Stimulated activated CD8-positive, alpha-beta memory T cell treated with anti-CD3 and anti-CD28 coated beads, Interleukin-7, amount 100 ng/mL, for 24 hours (primary cell): ENCODE data around the gene KRTAP10-3.

ENCODE experiments used
- DNase-seq: peaks from one replicate; pipeline ENCODE4 v3.0.0-alpha.2; 2020; ENCODE audit warnings: low read depth

Gene KRTAP10-3

DNA sequence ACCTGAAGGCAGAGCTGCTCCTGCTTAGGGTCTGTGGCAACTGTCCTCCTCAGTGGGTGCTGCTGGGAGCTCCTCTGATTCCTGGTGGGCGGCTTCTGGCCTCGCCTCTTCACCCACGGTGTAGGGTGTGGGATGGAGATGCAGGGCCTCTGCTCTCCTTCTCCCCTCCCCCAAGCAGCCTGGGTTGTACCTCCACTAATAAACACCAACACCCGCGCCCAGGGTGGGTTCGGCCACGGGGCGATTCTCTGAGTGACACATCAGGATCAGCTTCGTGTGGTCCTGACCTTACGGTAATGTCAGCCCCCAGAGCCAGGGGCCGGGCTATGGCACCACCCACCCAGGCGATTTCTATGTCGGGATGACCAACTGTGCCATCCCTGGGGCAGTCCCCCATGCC, 42.3 kb downstream of the KRTAP10-3 start:
- no peak for DNase-seq

DNA sequence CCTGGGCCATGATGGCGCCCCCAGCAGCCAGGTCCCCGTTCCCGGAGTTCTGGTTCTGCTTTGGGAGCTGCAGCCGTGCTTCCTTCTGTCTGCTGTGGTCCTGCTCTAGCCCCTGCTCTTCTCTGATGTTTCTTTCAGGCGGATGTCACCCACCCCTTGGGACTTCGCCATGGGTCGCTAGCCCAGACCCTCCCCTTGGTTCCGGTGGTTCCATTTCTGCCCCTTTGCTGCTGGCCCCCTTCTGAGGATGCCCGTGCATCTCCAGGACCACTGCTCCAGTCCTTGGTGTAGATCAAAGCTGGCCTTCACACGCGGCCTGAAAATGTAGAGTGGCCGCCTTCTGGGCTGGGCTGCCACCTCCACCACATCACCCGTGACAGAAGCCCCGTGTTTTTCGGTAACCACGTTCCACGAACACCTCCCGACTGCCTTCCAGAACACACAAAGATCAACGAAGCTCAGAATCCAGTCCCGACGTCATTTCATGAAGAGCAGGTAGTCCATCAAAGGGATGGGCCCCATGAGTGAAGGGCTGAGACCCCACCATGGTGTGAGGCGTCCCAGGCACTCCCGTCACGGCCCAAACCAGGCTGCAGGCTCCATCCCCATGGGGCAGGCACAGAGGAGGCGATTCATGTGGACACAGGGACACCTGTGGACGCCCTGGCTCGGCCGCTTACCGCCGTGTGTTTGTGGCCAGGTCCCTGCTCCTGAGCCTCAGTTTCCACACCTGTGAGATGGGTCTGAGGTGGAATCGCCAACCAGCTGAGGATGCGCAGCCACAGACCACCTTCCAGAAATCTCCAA, 43.0 kb downstream of the KRTAP10-3 start:
- DNase-seq = no peak

DNA sequence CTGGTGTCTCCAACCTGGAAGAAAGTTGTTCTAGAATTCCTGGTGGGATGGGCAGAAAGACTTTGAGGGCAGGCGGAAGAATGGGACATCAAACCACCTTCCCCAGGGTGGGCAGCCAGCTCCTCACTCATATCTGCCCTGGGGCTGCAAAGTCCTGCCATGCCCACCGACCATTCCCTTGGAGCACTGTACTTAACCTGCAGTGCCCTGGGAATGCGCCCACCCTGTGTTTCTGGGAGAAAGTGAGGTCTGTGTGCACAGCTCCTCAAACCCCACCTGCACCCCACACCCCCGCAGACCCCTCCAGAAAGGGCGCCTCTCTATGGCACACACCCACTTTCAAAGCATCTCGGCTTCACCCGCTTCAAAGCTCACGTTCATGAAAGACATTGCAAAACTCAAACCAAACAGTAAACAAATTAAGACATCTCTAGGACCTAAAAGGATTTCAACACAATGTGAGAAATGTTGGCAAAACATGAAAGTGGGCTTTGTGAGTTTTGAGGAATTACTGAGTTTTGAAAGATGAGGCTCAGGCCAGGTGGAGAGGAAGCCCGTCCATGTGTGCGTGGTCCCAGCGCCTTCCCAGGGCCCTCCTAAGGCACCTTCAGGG, 43.7 kb downstream of the KRTAP10-3 start:
- DNase-seq = no peak

DNA sequence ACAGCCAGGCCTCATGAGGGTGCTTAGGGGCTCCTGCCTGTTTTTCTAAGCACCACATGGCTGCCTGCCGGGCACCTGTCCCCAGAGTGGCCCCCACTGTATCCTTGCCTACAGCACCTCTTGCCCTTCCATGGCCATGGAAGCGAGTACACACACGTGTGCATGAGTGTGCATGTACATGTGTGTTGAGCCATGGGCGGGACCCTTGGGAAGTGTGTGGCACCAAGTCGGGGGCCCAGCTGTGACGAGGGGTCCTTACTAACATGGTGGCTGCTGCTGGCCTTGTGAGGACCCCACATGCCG, 44.4 kb downstream of the KRTAP10-3 start:
- DNase-seq = no peak

DNA sequence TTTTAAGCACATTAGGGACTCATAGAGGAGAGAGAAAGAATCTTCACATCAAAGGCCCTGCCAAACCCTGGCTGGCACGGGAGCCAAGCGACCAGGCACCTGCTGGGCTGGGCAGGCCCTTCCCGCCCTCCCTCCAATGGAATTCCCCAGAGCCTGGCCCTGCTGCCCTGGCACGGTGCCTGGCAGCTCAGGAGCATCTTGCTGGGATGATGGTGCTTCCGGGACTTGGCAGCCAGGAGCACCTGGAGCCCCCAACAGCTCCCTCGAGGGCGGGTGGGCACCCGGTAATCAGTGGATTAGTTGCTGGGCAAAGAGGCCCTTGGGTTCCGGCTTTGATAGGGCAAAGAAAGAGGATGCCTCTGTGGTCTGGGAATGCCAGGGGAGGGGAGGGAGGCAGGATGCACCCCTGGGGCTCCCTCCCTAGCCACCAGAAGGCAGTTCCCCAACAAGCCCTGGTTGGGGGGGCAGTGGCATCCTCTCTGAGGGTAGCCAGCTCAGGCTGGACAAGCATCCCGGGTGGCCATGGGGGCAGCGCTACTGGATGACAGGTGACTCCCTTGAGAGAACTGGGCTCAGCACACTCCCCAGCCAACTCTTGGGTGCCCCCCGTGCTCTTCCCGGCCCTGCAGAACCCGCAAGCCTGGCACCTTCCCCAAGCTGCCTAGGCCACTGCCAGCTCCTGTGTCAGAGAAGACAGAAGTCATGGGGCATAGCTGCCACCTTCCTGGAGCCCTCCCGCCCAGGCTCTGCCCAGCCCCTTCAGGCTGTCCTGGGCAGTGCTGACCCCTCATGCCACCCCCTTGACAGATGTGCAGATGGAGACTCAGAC, 45.0 kb downstream of the KRTAP10-3 start:
- DNase-seq = no peak

DNA sequence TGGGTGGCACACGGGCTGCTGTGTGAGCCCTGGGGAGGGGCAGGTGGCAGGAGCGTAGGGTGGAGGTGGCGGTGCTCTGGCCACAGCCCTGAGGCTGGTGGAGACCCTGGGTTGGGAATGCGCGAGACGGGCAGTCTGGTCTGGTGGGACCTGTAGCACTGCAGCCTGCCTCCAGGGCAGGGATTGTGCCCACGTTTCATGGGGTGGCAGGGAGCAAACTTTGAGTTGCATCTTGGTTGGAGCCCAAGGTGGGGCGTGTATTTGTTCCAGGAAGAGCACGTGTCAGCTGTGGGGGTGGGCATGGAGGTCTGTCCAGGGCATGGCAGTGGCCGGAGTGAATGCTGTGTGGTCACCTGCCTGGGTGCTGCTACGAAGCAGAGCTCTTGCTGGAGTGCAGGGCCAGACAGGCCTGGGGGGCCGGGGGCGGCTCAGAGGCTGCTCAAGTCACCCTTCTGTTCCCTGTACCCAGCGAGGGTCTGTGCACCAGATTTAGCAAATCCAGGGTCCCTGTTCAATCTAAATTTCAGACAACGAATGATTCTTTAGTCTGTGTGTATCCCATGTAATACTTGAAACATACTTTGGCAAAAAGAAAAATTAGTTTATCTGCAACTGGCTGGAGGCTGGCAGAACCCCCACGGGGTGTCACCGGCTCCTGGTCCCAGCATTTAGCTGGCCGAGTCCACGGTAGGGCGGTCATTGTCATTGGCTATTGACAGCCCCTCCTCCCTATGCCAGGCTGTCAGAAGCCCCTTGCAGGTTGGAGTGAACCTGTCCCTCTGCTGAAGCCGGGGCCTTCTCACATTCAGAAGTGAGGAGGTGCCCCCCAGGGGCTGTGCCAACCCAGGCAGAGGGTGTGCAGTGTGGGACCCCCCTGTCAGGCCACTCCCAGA, 45.9 kb downstream of the KRTAP10-3 start:
- no peak for DNase-seq

DNA sequence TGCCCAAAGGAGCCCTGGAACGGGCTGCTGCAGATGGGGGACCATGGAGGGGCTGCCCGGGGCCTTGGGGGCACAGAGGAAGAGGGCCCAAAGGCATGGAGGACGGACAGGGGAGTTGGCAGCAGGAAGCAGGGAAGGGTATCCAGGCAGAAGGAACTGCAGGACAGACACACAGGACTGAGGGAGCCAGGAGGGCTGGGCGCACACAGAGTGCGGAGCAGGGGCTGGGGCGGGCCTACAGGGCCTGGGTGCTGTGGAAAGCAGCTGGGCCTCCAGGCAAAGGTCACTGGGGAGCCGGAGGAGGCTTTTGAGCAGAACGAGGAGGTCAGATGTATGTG, 46.7 kb downstream of the KRTAP10-3 start:
- DNase-seq = no peak

DNA sequence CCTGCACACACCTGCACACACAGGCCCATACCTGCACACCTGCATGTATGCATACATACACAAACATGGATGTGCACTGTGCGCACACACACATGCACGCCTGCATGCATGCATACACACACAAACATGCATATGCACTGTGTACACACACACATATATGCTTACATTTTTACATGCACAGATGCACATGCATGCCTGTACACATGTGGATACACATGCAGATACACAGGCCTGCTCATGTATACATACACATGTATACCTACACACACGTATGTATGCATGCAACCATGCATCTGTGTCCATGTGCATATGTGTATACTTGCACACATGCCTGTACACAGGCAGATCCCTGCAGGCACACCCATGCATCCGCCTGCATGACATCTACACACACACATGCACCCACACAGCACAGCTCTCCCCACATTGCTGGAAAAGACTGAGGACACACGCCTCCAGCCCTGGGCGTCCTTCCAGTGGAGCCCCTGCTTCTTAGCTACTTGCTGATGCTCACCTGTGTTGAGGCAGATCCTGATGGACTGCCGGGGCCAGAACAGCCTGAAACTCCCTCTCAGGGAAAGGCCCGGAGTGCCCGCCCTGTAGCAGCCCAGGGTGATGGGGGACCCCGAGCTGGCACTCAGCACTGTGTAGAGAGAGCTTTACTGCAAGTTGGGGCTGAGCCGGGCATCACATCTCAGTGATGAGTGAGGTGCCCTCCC, 47.2 kb downstream of the KRTAP10-3 start:
- DNase-seq = no peak

DNA sequence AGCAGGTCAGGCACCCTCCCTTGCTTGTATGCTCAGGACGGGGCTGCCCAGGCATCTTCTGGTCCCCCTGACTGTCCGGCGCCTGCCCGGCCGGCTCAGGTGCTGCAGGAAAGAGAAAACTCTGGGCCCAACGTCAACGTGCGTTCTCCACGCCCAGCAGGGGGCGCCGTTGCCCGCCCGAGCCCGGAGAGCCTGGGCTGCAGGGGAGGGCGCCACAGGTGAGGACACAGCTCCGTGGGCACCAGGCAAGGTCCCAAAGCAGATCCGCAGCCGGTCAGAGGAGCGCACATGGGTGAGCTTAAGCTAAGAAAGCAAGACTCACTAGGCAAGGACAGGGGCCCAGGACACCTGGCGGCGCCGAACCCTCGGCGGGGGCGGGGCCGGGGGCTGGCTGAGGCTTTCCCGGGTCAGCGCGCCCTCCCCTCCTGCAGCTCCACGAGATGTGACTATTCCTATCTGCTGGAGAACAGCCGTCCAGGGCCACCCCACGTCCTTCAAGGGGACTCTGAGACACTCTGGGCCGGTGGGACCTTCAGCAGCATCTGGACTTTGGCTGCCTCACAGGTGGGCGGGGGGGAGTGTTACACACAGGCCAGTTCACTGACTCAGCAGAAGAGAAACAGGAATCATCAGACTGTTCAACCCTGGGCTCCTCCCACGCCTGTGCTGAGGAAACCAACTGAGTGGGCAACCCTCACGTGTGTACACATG, 47.9 kb downstream of the KRTAP10-3 start:
- DNase-seq = peak; percentile 46

DNA sequence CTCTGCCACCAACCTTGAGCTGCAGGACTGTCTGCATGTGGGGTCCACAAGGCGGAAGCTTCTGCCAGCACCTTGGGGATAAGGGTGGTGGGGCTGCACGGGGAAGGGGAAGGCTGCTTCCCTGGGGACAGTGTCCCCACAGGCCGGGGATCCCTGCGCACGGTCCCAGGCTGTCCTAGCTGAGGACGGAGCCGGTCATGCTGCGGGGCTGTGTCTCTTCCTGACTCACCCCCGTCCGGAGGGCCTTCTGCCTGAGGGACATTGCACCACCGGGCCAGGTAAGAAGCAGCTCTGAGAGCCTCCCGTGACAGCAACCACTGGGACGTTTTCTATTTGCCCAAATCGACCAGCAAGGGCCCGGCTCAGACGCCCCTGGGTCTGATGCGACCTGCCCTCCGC, 48.5 kb downstream of the KRTAP10-3 start:
- DNase-seq = no peak

DNA sequence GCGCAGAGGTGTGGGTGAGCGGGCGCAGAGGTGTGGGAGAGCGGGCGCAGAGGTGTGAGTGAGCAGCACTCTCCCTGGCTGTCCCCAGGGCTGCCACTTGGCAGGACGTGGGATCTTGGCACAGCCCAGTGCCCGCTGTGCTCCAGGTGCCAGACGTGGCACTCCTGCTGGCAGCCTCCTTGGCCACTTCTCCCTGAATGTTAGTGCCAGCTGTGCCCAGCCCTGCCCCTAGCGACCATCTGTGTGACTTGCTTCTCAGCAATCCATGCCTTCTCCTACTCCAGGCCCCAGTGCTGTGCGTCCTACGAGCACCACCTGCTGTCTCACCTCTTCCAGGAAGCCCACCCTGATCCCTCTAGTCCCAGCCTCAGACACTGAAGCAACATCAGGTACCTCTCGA, 49.1 kb downstream of the KRTAP10-3 start:
- DNase-seq = no peak

DNA sequence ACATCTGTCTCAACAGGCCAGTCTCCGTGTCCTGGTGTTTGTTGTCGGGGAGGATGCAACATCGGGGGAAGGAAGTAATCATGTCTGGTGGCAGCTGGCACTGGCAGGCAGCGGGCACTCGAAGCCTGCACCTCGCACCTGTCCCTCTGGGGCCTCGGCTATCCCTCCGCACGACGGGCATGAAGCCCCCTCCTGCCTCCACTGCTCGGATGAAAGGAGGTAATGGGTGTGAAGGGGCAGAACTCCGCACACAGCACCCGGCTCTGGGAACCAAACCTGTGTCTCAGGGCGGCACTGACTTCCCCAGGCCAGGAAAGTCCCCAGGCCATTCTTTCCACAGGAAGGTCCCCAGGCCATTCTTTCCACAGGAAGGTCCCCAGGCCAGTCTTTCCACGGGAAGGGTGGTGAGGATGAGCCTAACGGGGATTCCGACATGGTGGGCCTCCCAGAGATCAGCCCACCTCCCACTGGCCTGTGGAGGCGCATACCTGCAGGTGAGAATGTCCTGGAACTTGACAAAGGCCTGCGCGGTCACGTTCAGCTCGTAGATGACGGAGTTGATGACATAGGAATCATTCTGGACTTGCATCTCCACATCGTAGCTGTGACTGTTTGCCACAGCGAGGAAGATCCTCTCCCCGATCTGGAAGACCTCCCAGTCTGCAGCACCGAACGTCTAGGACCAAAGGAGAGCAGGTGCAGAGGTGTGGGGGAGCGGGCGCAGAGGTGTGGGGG, 49.7 kb downstream of the KRTAP10-3 start:
- DNase-seq = no peak

DNA sequence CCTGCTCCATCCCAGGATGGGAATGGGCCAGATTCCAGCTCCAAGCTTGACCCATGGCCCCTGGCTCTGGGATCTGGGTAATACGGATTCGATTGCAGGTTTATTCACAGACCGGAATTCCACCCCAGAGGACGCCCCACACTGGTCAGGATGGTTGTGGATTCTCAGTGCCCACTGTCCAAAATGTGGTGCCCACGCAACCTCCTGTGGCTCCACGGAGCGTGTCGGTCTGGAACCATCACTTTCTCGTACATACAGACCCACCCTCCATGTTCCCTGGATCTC, 50.2 kb downstream of the KRTAP10-3 start:
- no peak for DNase-seq
